Pons (tissue), 1 donor: Measurements from ENCODE around the gene SMARCAL1.
A peak's percentile ranks its signal among the peaks of the same experiment; 100 is the strongest.
"Not testable (repeated sequence)": the region's sequence is repeated elsewhere in the genome, so short reads cannot be mapped to it uniquely, and the experiment has no call there.

Experiments
- DNase-seq: peaks from one replicate; pipeline ENCODE4 v3.0.0-alpha.2; 2016; ENCODE audit warnings: low spot score

Gene SMARCAL1

GRCh38 chr2:216502381-216503158, 90.3 kb downstream of the SMARCAL1 start:
- no peak for DNase-seq

- no peak for DNase-seq
These were observed 90.9 kb downstream of the SMARCAL1 start for GRCh38 chr2:216503159-216503629.

- DNase-seq = no peak
These were observed 91.6 kb downstream of the SMARCAL1 start for GRCh38 chr2:216503697-216504375.

GRCh38 chr2:216504376-216504762, 92.1 kb downstream of the SMARCAL1 start:
- no peak for DNase-seq

GRCh38 chr2:216505133-216506106, 93.1 kb downstream of the SMARCAL1 start:
- no peak for DNase-seq

GRCh38 chr2:216507220-216508160, 95.2 kb downstream of the SMARCAL1 start:
- DNase-seq = no peak

- no peak for DNase-seq
These were observed 95.9 kb downstream of the SMARCAL1 start for GRCh38 chr2:216508229-216508628.

- DNase-seq = peak; percentile 68
These were observed 104.6 kb downstream of the SMARCAL1 start for GRCh38 chr2:216516730-216517350.

- DNase-seq = no peak
These were observed 105.4 kb downstream of the SMARCAL1 start for GRCh38 chr2:216517447-216518225.

GRCh38 chr2:216518566-216519119, 106.4 kb downstream of the SMARCAL1 start:
- not testable (repeated sequence) for DNase-seq

- DNase-seq = peak; percentile 91
These were observed 107.0 kb downstream of the SMARCAL1 start for GRCh38 chr2:216519154-216519762.

- no peak for DNase-seq
These were observed 107.8 kb downstream of the SMARCAL1 start for GRCh38 chr2:216520112-216520511.

- no peak for DNase-seq
These were observed 110.7 kb downstream of the SMARCAL1 start for GRCh38 chr2:216522892-216523502.

- no peak for DNase-seq
These were observed 113.7 kb downstream of the SMARCAL1 start for GRCh38 chr2:216525972-216526371.

GRCh38 chr2:216526939-216527338, 114.7 kb downstream of the SMARCAL1 start:
- DNase-seq = no peak

- no peak for DNase-seq
These were observed 115.3 kb downstream of the SMARCAL1 start for GRCh38 chr2:216527600-216527999.

- no peak for DNase-seq
These were observed 120.3 kb downstream of the SMARCAL1 start for GRCh38 chr2:216532562-216532961.
